ENCODE results near the gene CAMK1D. TPM values are rescaled to one million over a fixed set of nuclear protein-coding genes. Genes with fewer than 3 reads are reported as not detected.
"Not testable (repeated sequence)": the region's sequence is repeated elsewhere in the genome, so short reads cannot be mapped to it uniquely, and the experiment has no call there.

Gene CAMK1D
- total and polyA plus RNA-seq, 2 donors (not counting 3 experiments of a cell fraction or from before 2014, with no cell fraction given) = 0.37 to 4.2 TPM

GRCh38 chr10:12438919-12439692 is 89.8 kb downstream of the CAMK1D start:
- FAIRE-seq = no peak

DNA sequence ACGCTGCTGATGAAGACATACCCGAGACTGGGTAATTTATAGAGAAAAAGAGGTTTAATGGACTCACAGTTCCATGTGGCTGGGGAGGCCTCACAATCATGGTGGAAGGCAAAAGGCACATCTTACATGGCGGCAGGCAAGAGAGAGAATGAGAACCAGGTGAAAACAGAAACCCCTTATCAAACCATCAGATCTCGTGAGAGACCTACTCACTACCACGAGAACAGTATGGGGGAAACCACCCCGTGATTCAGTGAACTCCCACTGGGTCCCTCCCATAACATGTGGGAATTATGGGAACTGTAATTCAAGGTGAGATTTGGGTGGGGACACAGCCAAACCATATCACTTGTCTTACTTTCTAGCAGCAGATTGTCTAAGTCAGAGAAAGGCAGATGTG is 90.4 kb downstream of the CAMK1D start:
- H3K4me2 ChIP-seq (ENCODE audit: insufficient read depth, low read length); H3K9me1 ChIP-seq (replicated peaks; ENCODE audit: control insufficient read depth, extremely low read depth, insufficient read depth, low read length); H4K20me1 ChIP-seq (replicated peaks; ENCODE audit: control insufficient read depth, extremely low read depth, insufficient read depth, low read length); DNase-seq (ENCODE audit: low read depth, low spot score); H3K9me3 ChIP-seq (replicated peaks; ENCODE audit: control insufficient read depth, insufficient read depth, low read length); H3K4me1 ChIP-seq (ENCODE audit: control insufficient read depth, extremely low read depth, insufficient read depth, low read length); POLR2A ChIA-PET; H3K27me3 ChIP-seq (ENCODE audit: control insufficient read depth in 2 of 2, insufficient read depth in 2 of 2, low read length in 2 of 2); H2AFZ ChIP-seq (ENCODE audit: low read depth, low read length); H3K79me2 ChIP-seq (ENCODE audit: control insufficient read depth, insufficient read depth, low read length); FAIRE-seq; dilution Hi-C loops (cut with MboI; ENCODE audit: extremely low pct_ligation_motif_present, low sequenced_read_pairs); H3K4me3 ChIP-seq (replicated peaks in 1 of 3; ENCODE audit: insufficient read depth in 1 of 3, low read depth in 1 of 3, low read length in 3 of 3); H3K9ac ChIP-seq (replicated peaks; ENCODE audit: extremely low read depth, insufficient read depth, low read length); H3K27ac ChIP-seq (ENCODE audit: insufficient read depth, low read depth, low read length); H3K36me3 ChIP-seq (ENCODE audit: control insufficient read depth in 2 of 2, extremely low read depth in 1 of 2, insufficient read depth in 2 of 2, low read length in 2 of 2); intact Hi-C loops (cut with micrococcal nuclease); BruUV-seq (replicated peaks); CTCF ChIA-PET: not testable (repeated sequence)

More at GRCh38 chr10:12438919-12439692, 89.8 kb downstream of the CAMK1D start:
- Histone ChIP-seq H3K27me3 (ENCODE audit: control insufficient read depth in 2 of 2, insufficient read depth in 2 of 2, low read length in 2 of 2) (no peaks in the 10 kb centered on the region), H3K36me3 (ENCODE audit: control insufficient read depth in 2 of 2, extremely low read depth in 1 of 2, insufficient read depth in 2 of 2, low read length in 2 of 2) (no peaks in the 10 kb centered on the region), H3K79me2 (ENCODE audit: control insufficient read depth, insufficient read depth, low read length) (no peaks in the 10 kb centered on the region), H3K4me3 (replicated peaks in 1 of 3; ENCODE audit: insufficient read depth in 1 of 3, low read depth in 1 of 3, low read length in 3 of 3) (no peak overlapping the region), H3K9me1 (replicated peaks; ENCODE audit: control insufficient read depth, extremely low read depth, insufficient read depth, low read length) (no peaks in the 10 kb centered on the region), H3K9me3 (replicated peaks; ENCODE audit: control insufficient read depth, insufficient read depth, low read length) (no peaks in the 10 kb centered on the region), H3K27ac (ENCODE audit: insufficient read depth, low read depth, low read length) (no peak overlapping the region), H3K4me1 (ENCODE audit: control insufficient read depth, extremely low read depth, insufficient read depth, low read length) (no peaks in the 10 kb centered on the region), H3K4me2 (ENCODE audit: insufficient read depth, low read length) (no peak overlapping the region), H3K9ac (replicated peaks; ENCODE audit: extremely low read depth, insufficient read depth, low read length) (no peak overlapping the region), H4K20me1 (replicated peaks; ENCODE audit: control insufficient read depth, extremely low read depth, insufficient read depth, low read length) (no peaks in the 10 kb centered on the region), H2AFZ (ENCODE audit: low read depth, low read length) (no peak overlapping the region)
- ChIA-PET CTCF (no interaction called here), POLR2A (no interaction called here)
- intact Hi-C loops (cut with micrococcal nuclease) = no loop called here
- dilution Hi-C loops (cut with MboI; ENCODE audit: extremely low pct_ligation_motif_present, low sequenced_read_pairs) = no loop called here
- no TSS peak for BruUV-seq (replicated peaks)
- TF ChIP-seq EZH2 (IDR thresholded peaks at IDR 0.05; ENCODE audit: borderline replicate concordance, low read depth, low read length, severe bottlenecking) (no peak), CTCF (IDR thresholded peaks at IDR 0.05; ENCODE audit: extremely low read depth in 1 of 2, insufficient read depth in 1 of 2, low read depth in 1 of 2, low read length in 2 of 2) (no peak), FOS (IDR thresholded peaks at IDR 0.05; ENCODE audit: borderline replicate concordance, insufficient read depth, low read length) (no peak), JUN (IDR thresholded peaks at IDR 0.05; ENCODE audit: borderline replicate concordance, insufficient read depth, insufficient read length, low read depth) (no peak), POLR2A (IDR thresholded peaks at IDR 0.05; ENCODE audit: low read depth, low read length) (no peak), MYC (IDR thresholded peaks at IDR 0.05; ENCODE audit: low read depth, low read length) (no peak), POLR2AphosphoS5 (IDR thresholded peaks at IDR 0.05; ENCODE audit: insufficient read depth, low read depth, low read length) (no peak), GATA2 (IDR thresholded peaks at IDR 0.05; ENCODE audit: insufficient read depth, insufficient read length, low read depth, low read length) (no peak)
- TF ChIP-seq, protein P1, sequence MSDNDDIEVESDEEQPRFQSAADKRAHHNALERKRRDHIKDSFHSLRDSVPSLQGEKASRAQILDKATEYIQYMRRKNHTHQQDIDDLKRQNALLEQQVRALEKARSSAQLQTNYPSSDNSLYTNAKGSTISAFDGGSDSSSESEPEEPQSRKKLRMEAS (IDR thresholded peaks at IDR 0.05; ENCODE audit: insufficient read depth, insufficient read length) = no peak
- no peak for DNase-seq (ENCODE audit: low read depth, low spot score)

All from endothelial cell of umbilical vein (primary cell).